ENCODE results near the gene SMAD3. TPM values are rescaled to one million over a fixed set of nuclear protein-coding genes. Genes with fewer than 3 reads are reported as not detected.

Gene SMAD3
- total RNA-seq, 3 donors from 2014 or later: 22.5 to 44.6 (median 33.4) TPM

- Histone ChIP-seq H3K27me3 (no peaks in the 10 kb centered on the region), H3K9me3 (no peaks in the 10 kb centered on the region), H3K4me3 (no peak overlapping the region), H3K4me1 (peaks cover 5 to 12% of the 10 kb centered on the region in 2 donors), H3K27ac (peak overlapping the region in 1 of 2 donors; percentile 88), H3K36me3 (no peaks in the 10 kb centered on the region)
- no peak for DNase-seq (ENCODE audit: low spot score in 2 of 2)
- intact Hi-C loops (cut with DNase I; ENCODE audit: low total_unique reads): no loop called here
- TF ChIP-seq POLR2A (IDR thresholded peaks at IDR 0.05) (no peak), CTCF (IDR thresholded peaks at IDR 0.05) (no peak), POLR2AphosphoS5 (IDR thresholded peaks at IDR 0.05) (no peak)
These were observed 108.4 kb downstream of the SMAD3 start for GRCh38 chr15:67173786-67174185.

GRCh38 chr15:67174446-67174845 is 109.0 kb downstream of the SMAD3 start:
- Histone ChIP-seq H3K4me3 (no peak overlapping the region), H3K27ac (peak overlapping the region; percentile 36 to 88), H3K36me3 (no peaks in the 10 kb centered on the region), H3K9me3 (no peaks in the 10 kb centered on the region), H3K27me3 (no peaks in the 10 kb centered on the region), H3K4me1 (peaks cover 5 to 12% of the 10 kb centered on the region in 2 donors)
- no peak for DNase-seq (ENCODE audit: low spot score in 2 of 2)
- TF ChIP-seq CTCF (IDR thresholded peaks at IDR 0.05) (no peak), POLR2A (IDR thresholded peaks at IDR 0.05) (no peak), POLR2AphosphoS5 (IDR thresholded peaks at IDR 0.05) (no peak)
- intact Hi-C loops (cut with DNase I; ENCODE audit: low total_unique reads): no loop called here

GRCh38 chr15:67174864-67175573 is 109.6 kb downstream of the SMAD3 start:
- Histone ChIP-seq H3K4me3 (no peak overlapping the region), H3K4me1 (peaks cover 5 to 12% of the 10 kb centered on the region in 2 donors), H3K36me3 (no peaks in the 10 kb centered on the region), H3K27ac (peak overlapping the region; percentile 36 to 88), H3K9me3 (no peaks in the 10 kb centered on the region), H3K27me3 (no peaks in the 10 kb centered on the region)
- no peak for DNase-seq (ENCODE audit: low spot score in 2 of 2)
- intact Hi-C loops (cut with DNase I; ENCODE audit: low total_unique reads): no loop called here
- TF ChIP-seq POLR2AphosphoS5 (IDR thresholded peaks at IDR 0.05): no peak
- no peak for TF ChIP-seq POLR2A (IDR thresholded peaks at IDR 0.05)
- TF ChIP-seq CTCF (IDR thresholded peaks at IDR 0.05): no peak

GRCh38 chr15:67175643-67176071 is 110.3 kb downstream of the SMAD3 start:
- TF ChIP-seq CTCF (IDR thresholded peaks at IDR 0.05): no peak
- TF ChIP-seq POLR2AphosphoS5 (IDR thresholded peaks at IDR 0.05): peak in 2 of 3 donors; percentile 11 to 94
- H3K4me3 ChIP-seq: peak overlapping the region in 1 of 3 donors; percentile 18
- no peaks in the 10 kb centered on the region for H3K9me3 ChIP-seq
- intact Hi-C loops (cut with DNase I; ENCODE audit: low total_unique reads): no loop called here
- H3K4me1 ChIP-seq: peaks cover 5 to 12% of the 10 kb centered on the region in 2 donors
- no peaks in the 10 kb centered on the region for H3K36me3 ChIP-seq
- no peaks in the 10 kb centered on the region for H3K27me3 ChIP-seq
- H3K27ac ChIP-seq: peak overlapping the region; percentile 60 to 88
- DNase-seq (ENCODE audit: low spot score in 2 of 2): no peak

GRCh38 chr15:67176195-67176971 is 111.0 kb downstream of the SMAD3 start:
- no peaks in the 10 kb centered on the region for H3K27me3 ChIP-seq
- peak overlapping the region; percentile 60 to 88 for H3K27ac ChIP-seq
- no peak for TF ChIP-seq POLR2A (IDR thresholded peaks at IDR 0.05)
- TF ChIP-seq CTCF (IDR thresholded peaks at IDR 0.05): no peak
- TF ChIP-seq POLR2AphosphoS5 (IDR thresholded peaks at IDR 0.05): no peak
- peaks cover 5 to 12% of the 10 kb centered on the region in 2 donors for H3K4me1 ChIP-seq
- no peak for DNase-seq (ENCODE audit: low spot score in 2 of 2)
- intact Hi-C loops (cut with DNase I; ENCODE audit: low total_unique reads): no loop called here
- H3K4me3 ChIP-seq: peak overlapping the region in 1 of 3 donors; percentile 18
- H3K9me3 ChIP-seq: no peaks in the 10 kb centered on the region
- H3K36me3 ChIP-seq: no peaks in the 10 kb centered on the region
